Esophagus squamous epithelium (tissue), 4 donors: ENCODE data around the gene FHIP1B.

Experiments used
- POLR2A ChIP-seq, 4 donors: fragments of 450-650 bp; IDR thresholded peaks; one replicate each; pipeline ENCODE4 v1.6.1; 2017; ENCODE audit warnings: antibody characterized with exemption in 4 of 4, mild to moderate bottlenecking in 4 of 4, moderate library complexity in 3 of 4
- TF ChIP-seq, protein P1 (sequence below), 6 experiments: fragments of 450-650 bp in 4 of 6; fragments of 200-600 bp in 2 of 6; sonication (generic) in 2 of 6; IDR thresholded peaks; one replicate each; pipeline ENCODE4 v1.5.1; 2016 to 2019; ENCODE audit warnings: antibody characterized with exemption in 6 of 6, mild to moderate bottlenecking in 4 of 6, moderate library complexity in 4 of 6

DNA sequence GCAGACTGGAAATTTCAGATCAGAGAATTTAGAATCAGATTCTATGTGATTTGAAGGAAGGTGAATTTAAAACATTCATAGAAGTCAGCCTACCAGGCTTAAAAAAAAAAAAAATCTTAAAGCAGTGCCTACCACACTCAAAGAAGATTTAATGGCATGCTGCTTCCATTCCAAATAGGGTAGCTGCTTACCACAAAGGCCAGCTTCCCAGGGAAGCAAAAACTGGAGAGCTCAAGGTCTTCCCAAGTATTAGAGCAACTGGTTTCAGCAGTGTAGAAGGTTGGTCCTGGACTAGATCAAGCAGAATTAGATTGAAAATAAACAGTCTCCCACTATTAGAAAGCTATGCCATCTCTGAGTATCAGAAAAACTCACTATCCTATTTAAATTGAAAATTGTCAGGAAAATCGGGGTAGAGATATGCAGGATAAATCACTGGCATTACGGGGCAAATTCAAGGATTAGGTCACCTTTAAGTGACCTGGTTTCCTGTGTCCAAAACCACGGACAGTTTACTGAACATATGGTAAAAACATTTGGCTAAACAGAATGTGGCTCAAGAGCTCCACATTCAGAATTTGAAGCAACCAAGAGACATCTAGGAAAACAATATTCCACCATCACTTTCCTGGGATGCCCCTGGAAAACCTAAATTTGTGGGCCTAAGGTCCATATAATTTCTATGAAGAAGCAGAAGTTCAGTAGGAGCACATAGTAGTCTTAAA is 27.8 kb downstream of the FHIP1B start:
- TF ChIP-seq, protein P1, sequence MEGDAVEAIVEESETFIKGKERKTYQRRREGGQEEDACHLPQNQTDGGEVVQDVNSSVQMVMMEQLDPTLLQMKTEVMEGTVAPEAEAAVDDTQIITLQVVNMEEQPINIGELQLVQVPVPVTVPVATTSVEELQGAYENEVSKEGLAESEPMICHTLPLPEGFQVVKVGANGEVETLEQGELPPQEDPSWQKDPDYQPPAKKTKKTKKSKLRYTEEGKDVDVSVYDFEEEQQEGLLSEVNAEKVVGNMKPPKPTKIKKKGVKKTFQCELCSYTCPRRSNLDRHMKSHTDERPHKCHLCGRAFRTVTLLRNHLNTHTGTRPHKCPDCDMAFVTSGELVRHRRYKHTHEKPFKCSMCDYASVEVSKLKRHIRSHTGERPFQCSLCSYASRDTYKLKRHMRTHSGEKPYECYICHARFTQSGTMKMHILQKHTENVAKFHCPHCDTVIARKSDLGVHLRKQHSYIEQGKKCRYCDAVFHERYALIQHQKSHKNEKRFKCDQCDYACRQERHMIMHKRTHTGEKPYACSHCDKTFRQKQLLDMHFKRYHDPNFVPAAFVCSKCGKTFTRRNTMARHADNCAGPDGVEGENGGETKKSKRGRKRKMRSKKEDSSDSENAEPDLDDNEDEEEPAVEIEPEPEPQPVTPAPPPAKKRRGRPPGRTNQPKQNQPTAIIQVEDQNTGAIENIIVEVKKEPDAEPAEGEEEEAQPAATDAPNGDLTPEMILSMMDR (IDR thresholded peaks at IDR 0.05) = no peak
- TF ChIP-seq POLR2A (IDR thresholded peaks at IDR 0.05) = no peak
